Endothelial cell of umbilical vein (primary cell): ENCODE results near the gene GYPC. TPM values are rescaled to one million over a fixed set of nuclear protein-coding genes. Genes with fewer than 3 reads are reported as not detected.
"Not testable (repeated sequence)": the region's sequence is repeated elsewhere in the genome, so short reads cannot be mapped to it uniquely, and the experiment has no call there.

Experiments
- BruUV-seq: library from RNA; stranded (reverse); fragments of 400-500 nt; replicated peaks from 2 replicates; lab custom pipeline; 2021; lab: Mats Ljungman, UMichigan
- CTCF ChIA-PET: fragments of 300-600, 350-600 bp; sonication (Branson Sonifier 250); formaldehyde crosslinking; loops from one replicate; lab custom pipeline; 2021; ENCODE audit warnings: antibody characterized with exemption, inconsistent platforms; lab: Charles Lee
- POLR2A ChIA-PET: fragments of 300-600, 350-600 bp; sonication (Branson Sonifier 250); formaldehyde crosslinking; loops from one replicate; lab custom pipeline; 2021; ENCODE audit warnings: antibody characterized with exemption, inconsistent platforms; lab: Charles Lee
- DNase-seq: peaks from one replicate; pipeline ENCODE4 v3.0.0-alpha.2; 2011; ENCODE audit warnings: low read depth, low spot score
- FAIRE-seq: peaks from 2 replicates; lab custom pipeline; 2011; peaks lifted over from hg19 to GRCh38; lab: Jason Lieb, UNC
- H2AFZ ChIP-seq: 2 replicates; pipeline ENCODE4 v1.6.0; 2012; ENCODE audit warnings: low read depth, low read length, control low read depth, inconsistent platforms
- H3K27ac ChIP-seq: 2 replicates; pipeline ENCODE4 v1.5.1; 2011; ENCODE audit warnings: low read depth, mild to moderate bottlenecking, control low read depth, low read length, moderate library complexity; ENCODE audit not compliant: insufficient read depth
- H3K27me3 ChIP-seq, 2 experiments: 2 replicates each; pipeline versions ENCODE4 v1.6.0 to v1.6.1; 2011; ENCODE audit warnings: low read length in 2 of 2, mixed read lengths in 1 of 2; ENCODE audit not compliant: control insufficient read depth in 2 of 2, insufficient read depth in 2 of 2
- H3K36me3 ChIP-seq, 2 experiments: 2 replicates in 1 of 2; 3 replicates in 1 of 2; pipeline ENCODE4 v1.5.1; 2011; ENCODE audit warnings: low read length in 2 of 2, mild to moderate bottlenecking in 1 of 2, moderate library complexity in 1 of 2; ENCODE audit not compliant: control insufficient read depth in 2 of 2, insufficient read depth in 2 of 2; ENCODE audit errors: extremely low read depth in 1 of 2
- H3K4me1 ChIP-seq: 3 replicates; pipeline ENCODE4 v1.5.1; 2011; ENCODE audit warnings: mild to moderate bottlenecking, low read length; ENCODE audit not compliant: control insufficient read depth, insufficient read depth; ENCODE audit errors: extremely low read depth
- H3K4me2 ChIP-seq: 2 replicates; pipeline ENCODE4 v1.6.1; 2011; ENCODE audit warnings: low read length, control low read depth, mixed read lengths; ENCODE audit not compliant: insufficient read depth
- H3K4me3 ChIP-seq, 3 experiments: fragments of 200-600 bp in 1 of 3; sonication (generic), shearing (Covaris generic) in 1 of 3; replicated peaks in 1 of 3; 2 replicates each; pipeline ENCODE4 v1.5.1; 2011 to 2016; ENCODE audit warnings: control low read depth in 3 of 3, low read length in 3 of 3, mild to moderate bottlenecking in 2 of 3, inconsistent platforms in 1 of 3, low read depth in 1 of 3, moderate library complexity in 1 of 3; ENCODE audit not compliant: insufficient read depth in 1 of 3
- H3K79me2 ChIP-seq: 2 replicates; pipeline ENCODE4 v1.6.0; 2012; ENCODE audit warnings: low read length, inconsistent platforms; ENCODE audit not compliant: control insufficient read depth, insufficient read depth
- H3K9ac ChIP-seq: replicated peaks from 2 replicates; pipeline ENCODE3; 2011; ENCODE audit warnings: low read length, control low read depth; ENCODE audit not compliant: insufficient read depth; ENCODE audit errors: extremely low read depth
- H3K9me1 ChIP-seq: replicated peaks from 3 replicates; pipeline ENCODE4 v1.6.0; 2011; ENCODE audit warnings: mild to moderate bottlenecking, low read length; ENCODE audit not compliant: control insufficient read depth, insufficient read depth; ENCODE audit errors: extremely low read depth
- H3K9me3 ChIP-seq: replicated peaks from 2 replicates; pipeline ENCODE4 v1.5.1; 2012; ENCODE audit warnings: low read length, inconsistent platforms; ENCODE audit not compliant: control insufficient read depth, insufficient read depth
- H4K20me1 ChIP-seq: replicated peaks from 2 replicates; pipeline ENCODE3; 2011; ENCODE audit warnings: mild to moderate bottlenecking, low read length; ENCODE audit not compliant: control insufficient read depth, insufficient read depth; ENCODE audit errors: extremely low read depth
- EZH2 ChIP-seq: IDR thresholded peaks from 2 replicates; pipeline ENCODE4 v1.6.1; 2012; ENCODE audit warnings: borderline replicate concordance, low read depth, mild to moderate bottlenecking, moderate library complexity, low read length, inconsistent platforms; ENCODE audit not compliant: severe bottlenecking
- FOS ChIP-seq: IDR thresholded peaks from 2 replicates; pipeline ENCODE4 v1.6.1; 2011; ENCODE audit warnings: mild to moderate bottlenecking, low read length, moderate library complexity, borderline replicate concordance; ENCODE audit not compliant: insufficient read depth
- GATA2 ChIP-seq: IDR thresholded peaks from 2 replicates; pipeline ENCODE4 v1.7.0; 2011; ENCODE audit warnings: low read depth, mild to moderate bottlenecking, moderate library complexity, mixed read lengths, low read length; ENCODE audit not compliant: insufficient read length, insufficient read depth
- JUN ChIP-seq: IDR thresholded peaks from 2 replicates; pipeline ENCODE4 v1.6.1; 2011; ENCODE audit warnings: borderline replicate concordance, low read depth; ENCODE audit not compliant: insufficient read length, insufficient read depth
- MAX ChIP-seq: IDR thresholded peaks from 2 replicates; pipeline ENCODE4 v1.6.1; 2011; ENCODE audit not compliant: insufficient read depth, insufficient read length
- MYC ChIP-seq: IDR thresholded peaks from one replicate; pipeline ENCODE4 v1.6.1; 2011; ENCODE audit warnings: mild to moderate bottlenecking, low read depth, low read length
- POLR2A ChIP-seq: IDR thresholded peaks from 2 replicates; pipeline ENCODE4 v1.6.1; 2012; ENCODE audit warnings: low read depth, mild to moderate bottlenecking, control low read depth, low read length
- POLR2AphosphoS5 ChIP-seq: IDR thresholded peaks from 2 replicates; pipeline ENCODE4 v1.6.1; 2012; ENCODE audit warnings: low read depth, mild to moderate bottlenecking, control low read depth, low read length, moderate library complexity; ENCODE audit not compliant: insufficient read depth
- dilution Hi-C: fragments of 300-500 bp; cut with MboI; formaldehyde crosslinking; loops from one replicate; pipeline ENCODE4 v1.15.0; 2019; ENCODE audit warnings: low sequenced_read_pairs; ENCODE audit not compliant: extremely low pct_ligation_motif_present
- intact Hi-C: fragments of 100-400 bp; cut with micrococcal nuclease; formaldehyde crosslinking; loops from one replicate; pipeline ENCODE4 v1.10.0; 2022
- polyA plus RNA-seq, 4 experiments: library from polyadenylated mRNA; depleted of rRNA in 3 of 4; stranded (reverse) in 3 of 4; unstranded in 1 of 4; fragments of >200 nt; gene quantifications; 2 replicates each; pipeline versions ENCODE4 v1.2.1 to v1.2.3, GENCODE V29; 2011 to 2012; ENCODE audit warnings: missing spikeins in 1 of 4
- total RNA-seq: library from RNA; stranded (reverse); gene quantifications from 2 replicates; pipeline ENCODE4 v1.2.3, GENCODE V29; 2021
- TF ChIP-seq, protein P1 (sequence below), 2 donors: IDR thresholded peaks; 1 replicate in 1 of 2; 2 replicates in 1 of 2; pipeline ENCODE4 v1.5.1; 2011; ENCODE audit warnings: low read length in 2 of 2, mild to moderate bottlenecking in 2 of 2, moderate library complexity in 2 of 2, control low read depth in 1 of 2, inconsistent platforms in 1 of 2, low read depth in 1 of 2; ENCODE audit not compliant: insufficient read depth in 1 of 2; ENCODE audit errors: extremely low read depth in 1 of 2

Gene GYPC
- total and polyA plus RNA-seq, 2 donors (not counting 3 experiments of a cell fraction or from before 2014, with no cell fraction given) = 3.5 to 13.3 TPM

DNA sequence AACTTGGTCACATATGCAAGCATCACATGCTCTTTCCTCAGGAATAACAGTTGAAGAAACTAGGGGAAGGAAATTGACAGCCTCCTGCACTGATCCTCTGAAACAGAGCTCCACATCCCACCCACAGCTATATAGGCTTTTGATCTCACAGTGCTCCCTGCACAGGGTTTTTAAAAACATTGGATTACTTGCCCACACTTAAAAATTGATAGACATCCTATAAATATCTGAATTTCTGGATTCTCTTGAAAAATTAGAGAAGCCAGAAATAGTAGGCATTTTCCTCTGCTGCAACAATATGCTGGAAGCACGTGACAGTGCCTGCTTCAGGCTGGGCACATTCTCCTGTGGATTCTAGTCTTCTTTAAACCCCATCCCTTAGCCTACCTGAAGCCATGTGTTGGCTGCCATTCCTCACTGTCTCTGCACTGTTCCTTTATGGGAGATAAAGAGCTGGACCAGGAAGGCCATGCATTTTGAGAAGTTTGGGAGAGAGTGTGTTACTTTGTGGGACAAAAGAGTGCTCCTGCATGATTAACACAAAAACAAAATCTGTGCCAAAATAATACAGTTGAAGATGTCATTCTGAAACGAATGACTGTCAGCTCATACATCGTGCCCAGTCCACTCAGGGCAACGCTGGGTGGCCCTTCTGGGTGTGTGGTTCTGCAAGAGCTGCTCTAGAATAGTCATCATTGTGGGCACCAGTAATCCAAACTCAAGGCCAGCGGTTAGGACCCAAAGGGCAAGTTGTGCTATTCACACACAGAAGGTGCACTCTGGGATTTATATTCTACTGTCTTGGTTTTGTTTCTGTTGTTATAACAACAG, 59.8 kb downstream of the GYPC start:
- intact Hi-C loops (no loop called here), dilution Hi-C loops (no loop called here)
- TF ChIP-seq JUN = no peak
- TF ChIP-seq MYC = no peak
- TF ChIP-seq EZH2 = no peak
- TF ChIP-seq MAX = no peak
- no peak for TF ChIP-seq FOS
- TF ChIP-seq POLR2A = no peak
- no peak for TF ChIP-seq GATA2
- no peak for TF ChIP-seq POLR2AphosphoS5
- TF ChIP-seq, protein P1, sequence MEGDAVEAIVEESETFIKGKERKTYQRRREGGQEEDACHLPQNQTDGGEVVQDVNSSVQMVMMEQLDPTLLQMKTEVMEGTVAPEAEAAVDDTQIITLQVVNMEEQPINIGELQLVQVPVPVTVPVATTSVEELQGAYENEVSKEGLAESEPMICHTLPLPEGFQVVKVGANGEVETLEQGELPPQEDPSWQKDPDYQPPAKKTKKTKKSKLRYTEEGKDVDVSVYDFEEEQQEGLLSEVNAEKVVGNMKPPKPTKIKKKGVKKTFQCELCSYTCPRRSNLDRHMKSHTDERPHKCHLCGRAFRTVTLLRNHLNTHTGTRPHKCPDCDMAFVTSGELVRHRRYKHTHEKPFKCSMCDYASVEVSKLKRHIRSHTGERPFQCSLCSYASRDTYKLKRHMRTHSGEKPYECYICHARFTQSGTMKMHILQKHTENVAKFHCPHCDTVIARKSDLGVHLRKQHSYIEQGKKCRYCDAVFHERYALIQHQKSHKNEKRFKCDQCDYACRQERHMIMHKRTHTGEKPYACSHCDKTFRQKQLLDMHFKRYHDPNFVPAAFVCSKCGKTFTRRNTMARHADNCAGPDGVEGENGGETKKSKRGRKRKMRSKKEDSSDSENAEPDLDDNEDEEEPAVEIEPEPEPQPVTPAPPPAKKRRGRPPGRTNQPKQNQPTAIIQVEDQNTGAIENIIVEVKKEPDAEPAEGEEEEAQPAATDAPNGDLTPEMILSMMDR (IDR thresholded peaks at IDR 0.05; ENCODE audit: extremely low read depth in 1 of 2, insufficient read depth in 1 of 2, low read depth in 1 of 2, low read length in 2 of 2) = no peak
- H3K27me3 ChIP-seq = no peaks in the 10 kb centered on the region
- no peak overlapping the region for H3K4me3 ChIP-seq
- DNase-seq (no peak), FAIRE-seq (no peak)
- H3K9ac ChIP-seq = no peak overlapping the region
- H3K4me2 ChIP-seq = no peak overlapping the region
- no peaks in the 10 kb centered on the region for H3K9me1 ChIP-seq
- H3K4me1 ChIP-seq = no peaks in the 10 kb centered on the region
- no TSS peak for BruUV-seq
- no peaks in the 10 kb centered on the region for H3K79me2 ChIP-seq
- ChIA-PET POLR2A (no interaction called here), CTCF (no interaction called here)
- no peak overlapping the region for H2AFZ ChIP-seq
- no peak overlapping the region for H3K27ac ChIP-seq
- no peaks in the 10 kb centered on the region for H3K9me3 ChIP-seq
- no peaks in the 10 kb centered on the region for H4K20me1 ChIP-seq
- H3K36me3 ChIP-seq = no peaks in the 10 kb centered on the region

DNA sequence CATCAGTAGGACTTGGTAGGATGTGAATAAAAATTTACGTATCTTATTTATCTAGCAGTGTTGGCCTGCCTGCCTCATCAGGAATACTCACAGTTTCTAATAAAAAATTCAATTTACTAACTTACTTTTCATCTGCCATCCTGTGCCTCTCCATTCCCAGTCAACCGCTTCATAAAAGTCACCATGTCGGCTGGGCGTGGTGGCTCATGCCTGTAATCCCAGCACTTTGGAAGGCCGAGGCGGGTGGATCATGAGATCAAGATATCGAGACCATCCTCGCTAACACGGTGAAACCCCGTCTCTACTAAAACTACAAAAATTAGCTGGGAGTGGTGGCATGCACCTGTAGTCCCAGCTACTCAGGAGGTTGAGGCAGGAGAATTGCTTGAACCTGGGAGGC, 61.3 kb downstream of the GYPC start:
- POLR2A ChIA-PET, CTCF ChIA-PET, H3K4me3 ChIP-seq, BruUV-seq, dilution Hi-C loops, H3K27ac ChIP-seq, FAIRE-seq, H3K36me3 ChIP-seq, H3K9me3 ChIP-seq, intact Hi-C loops, H3K9ac ChIP-seq, H3K27me3 ChIP-seq, H3K4me2 ChIP-seq, DNase-seq, H3K4me1 ChIP-seq, H4K20me1 ChIP-seq, H3K79me2 ChIP-seq, H2AFZ ChIP-seq, H3K9me1 ChIP-seq: not testable (repeated sequence)
